Left lobe of liver (tissue), 2 donors: ENCODE measurements around the gene ITLN2. TPM values are rescaled to one million over a fixed set of nuclear protein-coding genes. Genes with fewer than 3 reads are reported as not detected.
"Not testable (repeated sequence)": the region's sequence is repeated elsewhere in the genome, so short reads cannot be mapped to it uniquely, and the experiment has no call there.

Experiments
- ATAC-seq: fragments of 200-7000 bp; cut with Tn5 transposase; one replicate; pipeline ENCODE4 v1.9.1; 2020; ENCODE audit warnings: mild to moderate bottlenecking, moderate library complexity
- DNase-seq: peaks from one replicate; pipeline ENCODE4 v3.0.0-alpha.2; 2020; ENCODE audit warnings: low spot score
- total RNA-seq: library from RNA; stranded (reverse); gene quantifications from one replicate; pipeline ENCODE4 v1.2.1, GENCODE V29; 2021
- donor health status: DM: no; HTN: no; CAD: no; lungs with moderate emphysema.
- donor health status: DM: no; HTN: yes; CAD: no.

Gene ITLN2
- total RNA-seq, 1 donor from 2014 or later = not detected

DNA sequence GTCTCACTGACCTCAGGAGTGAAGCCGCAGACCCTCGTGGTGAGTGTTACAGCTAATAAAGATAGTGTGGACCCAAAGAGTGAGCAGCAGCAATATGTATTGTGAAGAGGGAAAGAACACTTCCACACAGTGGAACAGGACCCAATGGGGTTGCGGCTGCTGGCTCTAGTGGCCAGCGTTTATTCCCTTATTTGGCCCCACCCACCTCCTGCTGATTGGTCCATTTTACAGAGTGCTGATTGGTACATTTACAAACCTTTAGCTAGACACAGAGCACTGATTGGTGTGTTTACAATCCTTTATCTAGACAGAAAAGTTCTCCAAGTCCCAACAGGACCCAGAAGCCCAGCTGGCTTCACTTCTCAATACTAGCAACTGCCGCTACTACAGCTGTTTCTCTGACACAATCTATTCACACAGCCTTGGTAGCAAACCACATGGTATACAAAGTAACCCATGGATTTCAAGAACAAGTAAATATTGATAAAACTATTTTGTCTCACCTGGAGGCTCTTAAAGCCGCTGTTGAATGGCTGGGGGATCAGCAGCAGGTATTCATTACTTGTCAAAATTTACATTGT, 44.3 kb downstream of the ITLN2 start:
- DNase-seq (no peak), ATAC-seq (no peak)

DNA sequence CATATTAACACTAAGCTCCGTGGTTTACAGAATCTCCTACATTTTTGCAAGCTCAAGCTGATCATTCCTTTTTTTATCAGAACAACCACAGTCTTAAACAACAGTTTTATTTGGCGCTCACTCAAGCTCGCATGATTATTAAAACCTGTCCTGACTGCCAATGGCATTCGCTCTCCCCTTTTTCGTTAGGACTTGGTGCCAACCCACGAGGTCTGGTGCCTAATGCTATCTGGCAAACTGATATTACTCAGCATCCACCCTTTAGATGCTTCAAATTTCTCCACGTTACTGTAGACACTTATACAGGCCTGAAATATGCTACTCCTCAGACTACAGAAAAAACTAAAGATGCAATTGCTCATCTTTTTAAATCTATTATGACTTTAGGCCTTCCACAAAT, 46.6 kb downstream of the ITLN2 start:
- ATAC-seq (no peak), DNase-seq (no peak)

DNA sequence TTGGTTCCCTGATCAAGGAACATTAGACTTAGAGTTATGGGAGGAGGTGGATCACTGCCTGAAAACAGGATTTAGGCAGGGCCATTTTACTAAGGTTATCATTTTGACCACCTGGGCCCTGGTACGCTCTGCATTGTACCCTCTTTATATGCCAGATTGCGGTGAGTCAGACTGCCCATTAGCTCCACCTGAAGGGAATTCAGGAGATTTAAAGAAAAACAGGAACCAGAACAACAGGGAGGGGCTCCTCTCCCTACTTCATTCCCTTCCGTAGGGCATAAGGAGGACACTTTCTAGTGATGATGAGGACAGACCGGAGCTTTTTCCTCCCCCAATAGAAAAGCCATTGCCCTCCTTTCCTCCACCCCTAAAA, 49.0 kb downstream of the ITLN2 start:
- DNase-seq = no peak

DNA sequence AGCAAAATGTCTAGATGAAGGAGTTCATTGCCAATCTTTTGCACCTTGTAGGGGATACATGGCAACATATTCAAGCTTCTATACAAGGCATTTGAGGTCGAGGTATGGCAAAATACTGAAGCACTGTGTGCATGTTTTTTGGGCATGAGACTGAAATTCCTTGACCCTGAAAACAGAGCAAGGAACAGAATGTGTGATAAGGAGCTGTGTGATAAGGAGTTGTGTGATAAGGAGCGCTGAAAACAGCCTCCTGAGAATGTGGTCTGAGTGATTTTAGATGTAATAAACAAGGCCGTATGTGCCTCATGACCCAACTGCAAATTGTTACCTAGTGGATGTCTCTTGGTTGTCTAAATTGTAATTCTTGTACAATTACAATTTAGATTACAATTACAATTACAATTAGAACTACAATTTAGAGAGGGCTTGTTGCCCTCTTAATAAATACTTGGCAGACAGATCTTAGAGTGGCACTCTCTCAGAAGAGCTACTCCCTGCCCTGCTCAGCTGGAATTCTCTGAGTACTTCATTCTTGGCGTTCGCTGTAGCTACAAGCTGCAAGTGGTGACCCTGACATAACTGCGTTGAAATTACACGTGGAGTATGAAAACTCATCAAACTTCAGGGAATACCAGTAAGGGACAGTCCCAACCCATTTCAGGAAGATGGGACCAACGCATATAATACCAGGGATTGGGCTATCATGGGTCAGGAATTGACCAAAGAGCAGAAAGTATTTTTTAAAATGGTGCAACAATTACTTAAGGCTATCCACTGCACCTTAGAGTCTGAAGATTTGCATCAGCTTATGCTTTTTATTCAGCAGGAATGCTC, 49.6 kb downstream of the ITLN2 start:
- no peak for ATAC-seq
- no peak for DNase-seq

More for the DNA sequence above, 49.0 kb downstream of the ITLN2 start:
- ATAC-seq = no peak

DNA sequence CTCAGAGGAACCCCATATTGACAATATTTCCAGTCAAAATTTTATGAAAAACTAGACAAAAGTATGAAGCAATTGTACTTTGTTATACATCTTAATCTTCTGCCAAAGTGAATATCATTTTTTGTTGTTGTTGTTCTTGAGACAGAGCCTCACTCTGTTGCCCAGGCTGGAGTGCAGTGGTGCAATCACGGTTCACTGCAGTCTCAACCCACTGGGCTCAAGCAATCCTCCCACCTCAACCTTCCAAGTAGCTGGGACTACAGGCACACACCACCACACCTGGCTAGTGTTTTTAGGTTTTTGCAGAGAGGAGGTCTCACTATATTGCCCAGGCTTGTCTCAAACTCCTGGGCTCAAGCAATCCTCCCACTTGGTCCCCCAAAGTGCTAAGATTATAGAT, 52.4 kb downstream of the ITLN2 start:
- not testable (repeated sequence) for DNase-seq, ATAC-seq

DNA sequence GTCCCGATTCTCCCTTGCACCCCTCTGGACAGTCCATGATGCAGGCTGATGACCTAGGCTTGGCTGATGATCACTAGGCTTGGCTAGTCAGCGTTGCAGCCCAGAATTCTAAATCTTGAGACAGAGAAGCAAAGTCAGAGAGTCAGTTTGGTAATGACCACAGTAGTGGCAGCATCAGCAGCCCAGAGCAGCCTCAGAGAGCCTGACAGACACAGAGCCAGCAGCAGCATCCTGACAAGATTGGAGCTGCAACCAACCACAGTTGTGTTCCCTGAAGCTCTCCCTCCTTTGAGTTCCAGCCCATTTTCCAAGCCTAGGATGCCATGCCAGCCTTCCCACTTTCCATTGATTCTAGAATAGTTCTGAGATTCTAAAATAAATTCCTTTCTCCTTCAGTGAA, 52.8 kb downstream of the ITLN2 start:
- no peak for ATAC-seq
- DNase-seq = no peak

DNA sequence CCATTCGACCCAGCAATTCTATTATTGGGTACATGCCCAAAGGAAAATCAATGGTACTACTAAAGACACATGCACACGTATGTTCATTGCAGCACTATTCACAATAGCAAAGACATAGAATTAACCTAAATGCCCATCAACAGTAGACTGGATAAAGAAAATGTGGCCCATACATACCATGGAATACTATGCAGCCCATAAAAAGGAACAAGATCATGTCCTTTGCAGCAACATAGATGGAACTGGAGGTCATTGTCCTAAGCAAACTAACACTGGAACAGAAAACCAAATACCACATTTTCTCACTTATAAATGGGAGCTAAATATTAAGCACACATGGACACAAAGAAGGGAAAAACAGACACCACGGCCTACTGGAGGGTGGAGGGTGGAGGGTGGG, 53.9 kb downstream of the ITLN2 start:
- not testable (repeated sequence) for DNase-seq, ATAC-seq

Other genes with a start within 250 kb of the ITLN2 start
- gene CD48, start 243.0 kb downstream of the ITLN2 start, total RNA-seq = 1.2 TPM
- 0.68 TPM for gene SLAMF7, start 215.6 kb downstream of the ITLN2 start, total RNA-seq
- 0.18 TPM for gene LY9, start 158.6 kb downstream of the ITLN2 start, total RNA-seq
- gene CD244, start 91.9 kb downstream of the ITLN2 start, total RNA-seq = 0.91 TPM
- 2.4 TPM for gene ITLN1, start 69.6 kb downstream of the ITLN2 start, total RNA-seq
- 65.4 TPM for gene F11R, start 66.3 kb upstream of the ITLN2 start, total RNA-seq
- 30.7 TPM for gene TSTD1, start 84.2 kb upstream of the ITLN2 start, total RNA-seq
- gene USF1, start 91.2 kb upstream of the ITLN2 start, total RNA-seq = 27.6 TPM
- 4.0 TPM for gene ARHGAP30, start 115.1 kb upstream of the ITLN2 start, total RNA-seq
- gene NECTIN4, start 134.7 kb upstream of the ITLN2 start, total RNA-seq = not detected
- 6.2 TPM for gene KLHDC9, start 143.6 kb upstream of the ITLN2 start, total RNA-seq
- gene PFDN2, start 163.2 kb upstream of the ITLN2 start, total RNA-seq = 22.0 TPM
- 70.3 TPM for gene NIT1, start 163.3 kb upstream of the ITLN2 start, total RNA-seq
- 17.6 TPM for gene DEDD, start 177.9 kb upstream of the ITLN2 start, total RNA-seq
- 36.1 TPM for gene UFC1, start 199.2 kb upstream of the ITLN2 start, total RNA-seq
- 10.2 TPM for gene USP21, start 204.7 kb upstream of the ITLN2 start, total RNA-seq
- gene PPOX, start 211.6 kb upstream of the ITLN2 start, total RNA-seq = 9.3 TPM
- 9.1 TPM for gene B4GALT3, start 222.7 kb upstream of the ITLN2 start, total RNA-seq
- 1.1 TPM for gene ADAMTS4, start 244.2 kb upstream of the ITLN2 start, total RNA-seq
- 106 TPM for gene NDUFS2, start 247.6 kb upstream of the ITLN2 start, total RNA-seq